Ascending aorta (tissue), 2 donors: ENCODE results near the gene EML2. TPM values are rescaled to one million over a fixed set of nuclear protein-coding genes. Genes with fewer than 3 reads are reported as not detected.
"Not testable (repeated sequence)": the region's sequence is repeated elsewhere in the genome, so short reads cannot be mapped to it uniquely, and the experiment has no call there.

ENCODE experiments used
- DNase-seq, 2 donors: peaks; one replicate each; pipeline ENCODE4 v3.0.0-alpha.2; 2019; ENCODE audit warnings: low spot score in 2 of 2
- H3K27ac ChIP-seq, 2 donors: fragments of 200-600 bp; sonication (generic); one replicate each; pipeline ENCODE4 v1.5.1; 2016 to 2017; ENCODE audit warnings: mild to moderate bottlenecking in 1 of 2
- H3K27me3 ChIP-seq: fragments of 200-600 bp; sonication (generic); one replicate; pipeline ENCODE4 v1.5.1; 2017
- H3K36me3 ChIP-seq, 2 donors: fragments of 200-600 bp; sonication (generic); one replicate each; pipeline ENCODE4 v1.5.1; 2016
- H3K4me1 ChIP-seq, 2 donors: fragments of 200-600 bp; sonication (generic); one replicate each; pipeline ENCODE4 v1.5.1; 2016 to 2017; ENCODE audit warnings: mild to moderate bottlenecking in 1 of 2
- H3K4me3 ChIP-seq, 2 donors: fragments of 200-600 bp; sonication (generic); one replicate each; pipeline ENCODE4 v1.5.1; 2016 to 2017; ENCODE audit warnings: mild to moderate bottlenecking in 1 of 2
- H3K9me3 ChIP-seq, 2 donors: fragments of 200-600 bp; sonication (generic); one replicate each; pipeline ENCODE4 v1.5.1; 2016
- intact Hi-C: fragments of 100-400 bp; cut with DNase I; formaldehyde crosslinking; loops from one replicate; pipeline ENCODE4 v1.15.1; 2023
- total RNA-seq: library from RNA; depleted of rRNA; stranded (reverse); fragments of >200 nt; gene quantifications from one replicate; pipeline ENCODE4 v1.1.0, GENCODE V29; 2016
- TF ChIP-seq, protein P1 (sequence below), 3 experiments: fragments of 200-600 bp in 2 of 3; fragments of 450-650 bp in 1 of 3; sonication (generic) in 2 of 3; IDR thresholded peaks; one replicate each; pipeline ENCODE4 v1.5.1; 2016 to 2019; ENCODE audit warnings: antibody characterized with exemption in 3 of 3, mild to moderate bottlenecking in 1 of 3, moderate library complexity in 1 of 3

The EML2 gene
- total RNA-seq, 1 donor from 2014 or later, result 129 TPM

DNA sequence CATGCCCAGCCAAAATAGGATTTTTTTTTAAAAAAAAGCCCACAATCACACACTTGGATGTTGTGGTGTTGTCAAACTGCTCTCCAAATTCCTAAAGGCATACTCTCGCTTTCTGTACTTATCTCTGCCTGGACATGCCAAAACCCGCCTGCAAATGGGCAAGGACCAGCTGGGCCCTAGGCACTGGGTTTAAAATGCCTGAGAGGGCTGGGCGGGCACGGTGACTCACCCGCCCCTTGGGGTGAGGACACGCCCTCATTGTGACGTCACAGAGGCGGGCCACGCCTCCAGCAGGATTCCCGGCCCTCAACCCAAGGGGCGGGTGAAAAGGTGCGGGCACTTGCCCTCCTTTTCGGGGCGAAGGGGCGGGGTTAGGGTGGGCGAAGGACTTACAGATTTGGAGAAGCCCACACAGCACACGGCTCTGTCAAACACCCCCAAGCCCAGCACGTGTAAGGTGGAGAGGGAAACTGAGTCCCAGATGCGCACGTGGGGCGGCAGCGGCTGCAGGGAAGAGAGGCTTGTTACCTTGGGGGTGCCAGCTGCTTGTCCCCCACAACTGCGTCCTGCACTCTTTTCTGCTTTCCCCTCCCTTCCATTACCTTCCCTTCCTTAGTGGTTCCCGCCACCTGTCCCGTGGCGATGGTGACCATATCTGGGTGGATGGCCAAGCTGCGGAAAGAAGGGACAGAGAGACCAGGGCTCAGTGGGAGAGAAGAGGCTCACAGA lies 6.6 kb downstream of the EML2 start:
- H3K4me1 ChIP-seq, result peaks cover 0 to 11% of the 10 kb centered on the region in 2 donors
- H3K27ac ChIP-seq, result peak overlapping the region; percentile 49 to 82
- H3K9me3 ChIP-seq, result no peaks in the 10 kb centered on the region
- peaks cover 16 to 17% of the 10 kb centered on the region in 2 donors for H3K36me3 ChIP-seq
- TF ChIP-seq, protein P1, sequence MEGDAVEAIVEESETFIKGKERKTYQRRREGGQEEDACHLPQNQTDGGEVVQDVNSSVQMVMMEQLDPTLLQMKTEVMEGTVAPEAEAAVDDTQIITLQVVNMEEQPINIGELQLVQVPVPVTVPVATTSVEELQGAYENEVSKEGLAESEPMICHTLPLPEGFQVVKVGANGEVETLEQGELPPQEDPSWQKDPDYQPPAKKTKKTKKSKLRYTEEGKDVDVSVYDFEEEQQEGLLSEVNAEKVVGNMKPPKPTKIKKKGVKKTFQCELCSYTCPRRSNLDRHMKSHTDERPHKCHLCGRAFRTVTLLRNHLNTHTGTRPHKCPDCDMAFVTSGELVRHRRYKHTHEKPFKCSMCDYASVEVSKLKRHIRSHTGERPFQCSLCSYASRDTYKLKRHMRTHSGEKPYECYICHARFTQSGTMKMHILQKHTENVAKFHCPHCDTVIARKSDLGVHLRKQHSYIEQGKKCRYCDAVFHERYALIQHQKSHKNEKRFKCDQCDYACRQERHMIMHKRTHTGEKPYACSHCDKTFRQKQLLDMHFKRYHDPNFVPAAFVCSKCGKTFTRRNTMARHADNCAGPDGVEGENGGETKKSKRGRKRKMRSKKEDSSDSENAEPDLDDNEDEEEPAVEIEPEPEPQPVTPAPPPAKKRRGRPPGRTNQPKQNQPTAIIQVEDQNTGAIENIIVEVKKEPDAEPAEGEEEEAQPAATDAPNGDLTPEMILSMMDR (IDR thresholded peaks at IDR 0.05), result no peak
- H3K27me3 ChIP-seq, result no peaks in the 10 kb centered on the region
- peak in 1 of 2 donors; percentile 88 for DNase-seq
- intact Hi-C loops, result loop anchor here (5.0 to 10.0 kb wide), 2 partner anchors 125 to 208 kb away; partner anchors contain the start of genes ERCC1 and VASP
- no peak overlapping the region for H3K4me3 ChIP-seq

GRCh38 chr19:45630463-45630862 lies 8.7 kb downstream of the EML2 start:
- intact Hi-C loops, result loop anchor here (5.0 to 10.0 kb wide), 2 partner anchors 123 to 206 kb away; partner anchors contain the start of genes ERCC1 and VASP
- Histone ChIP-seq H3K9me3 (no peaks in the 10 kb centered on the region), H3K27ac (no peak overlapping the region), H3K4me3 (no peak overlapping the region), H3K4me1 (peaks cover 0 to 6% of the 10 kb centered on the region in 2 donors), H3K36me3 (peaks cover 25 to 34% of the 10 kb centered on the region in 2 donors), H3K27me3 (no peaks in the 10 kb centered on the region)
- TF ChIP-seq, protein P1 (IDR thresholded peaks at IDR 0.05), result no peak
- DNase-seq, result no peak

DNA sequence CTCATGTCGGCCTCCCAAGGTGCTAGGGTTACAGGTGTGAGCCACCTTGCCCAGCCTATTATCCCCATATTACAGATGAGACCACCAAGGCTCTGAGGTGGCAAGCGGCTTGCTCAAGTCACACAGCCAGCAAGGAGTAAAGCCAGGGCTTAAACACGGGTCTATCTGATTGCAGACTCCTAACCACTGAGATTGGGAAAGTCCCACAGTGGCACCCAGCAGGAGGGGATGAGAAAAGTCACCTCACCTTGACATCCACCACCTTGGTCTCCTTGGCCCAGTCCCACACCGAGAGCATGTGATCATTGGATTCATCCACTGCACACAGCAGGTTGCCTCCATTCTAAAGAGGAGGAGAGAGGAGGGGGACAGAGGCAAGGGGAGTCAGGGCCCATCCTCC lies 9.5 kb downstream of the EML2 start:
- no peak overlapping the region for H3K4me3 ChIP-seq
- H3K27me3 ChIP-seq, result no peaks in the 10 kb centered on the region
- H3K9me3 ChIP-seq, result no peaks in the 10 kb centered on the region
- no peak for DNase-seq
- no peak overlapping the region for H3K27ac ChIP-seq
- TF ChIP-seq, protein P1 (IDR thresholded peaks at IDR 0.05), result no peak
- intact Hi-C loops, result loop anchor here (5.0 to 10.0 kb wide), 2 partner anchors 122 to 205 kb away; partner anchors contain the start of genes ERCC1 and VASP
- H3K4me1 ChIP-seq, result peaks cover 0 to 4% of the 10 kb centered on the region in 2 donors
- H3K36me3 ChIP-seq, result peaks cover 25 to 38% of the 10 kb centered on the region in 2 donors

- H3K36me3 ChIP-seq, result peaks cover 25 to 53% of the 10 kb centered on the region in 2 donors
- H3K9me3 ChIP-seq, H3K4me3 ChIP-seq, H3K27me3 ChIP-seq, DNase-seq, H3K4me1 ChIP-seq, intact Hi-C loops, H3K27ac ChIP-seq: not testable (repeated sequence)
These were observed 11.0 kb downstream of the EML2 start for GRCh38 chr19:45628219-45628618.

DNA sequence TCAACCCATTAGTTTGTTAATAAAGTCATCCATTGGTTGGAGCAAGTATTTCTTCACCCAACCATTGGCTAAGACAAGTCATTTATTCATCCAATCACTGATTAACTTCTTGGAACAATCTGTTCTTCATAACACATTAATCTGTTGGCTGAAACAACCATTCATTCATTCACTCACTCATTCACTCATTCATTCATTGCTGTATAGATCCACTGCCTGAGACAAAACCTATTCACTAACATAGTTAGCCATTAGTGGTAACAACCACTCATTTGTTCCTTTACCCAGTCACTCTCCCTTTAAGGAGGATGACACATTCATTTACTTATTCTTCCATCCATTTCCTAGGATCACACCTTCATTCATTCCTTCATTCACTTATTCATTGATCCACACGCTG lies 15.2 kb downstream of the EML2 start:
- Histone ChIP-seq H3K4me1 (no peaks in the 10 kb centered on the region), H3K9me3 (no peaks in the 10 kb centered on the region), H3K27ac (no peak overlapping the region), H3K27me3 (no peaks in the 10 kb centered on the region), H3K4me3 (no peak overlapping the region), H3K36me3 (peaks cover 36 to 79% of the 10 kb centered on the region in 2 donors)
- TF ChIP-seq, protein P1 (IDR thresholded peaks at IDR 0.05), result no peak
- intact Hi-C loops, result no loop called here
- no peak for DNase-seq

GRCh38 chr19:45621976-45622503 lies 17.2 kb downstream of the EML2 start:
- H3K27me3 ChIP-seq, result no peaks in the 10 kb centered on the region
- H3K27ac ChIP-seq, result no peak overlapping the region
- H3K4me3 ChIP-seq, result no peak overlapping the region
- no peaks in the 10 kb centered on the region for H3K4me1 ChIP-seq
- intact Hi-C loops, result no loop called here
- H3K9me3 ChIP-seq, result no peaks in the 10 kb centered on the region
- peaks cover 29 to 70% of the 10 kb centered on the region in 2 donors for H3K36me3 ChIP-seq
- DNase-seq, result no peak
- TF ChIP-seq, protein P1 (IDR thresholded peaks at IDR 0.05), result no peak
